Gastrocnemius medialis (tissue), 4 donors: Measurements from ENCODE around the gene SPINK8. TPM values are rescaled to one million over a fixed set of nuclear protein-coding genes. Genes with fewer than 3 reads are reported as not detected.
A peak's percentile ranks its signal among the peaks of the same experiment; 100 is the strongest.
"Not testable (repeated sequence)": the region's sequence is repeated elsewhere in the genome, so short reads cannot be mapped to it uniquely, and the experiment has no call there.

ENCODE experiments used
- ATAC-seq, 2 donors: fragments of 150-250 bp; one replicate each; pipeline ENCODE4 v1.9.1; 2016
- DNase-seq, 2 donors: peaks; one replicate each; pipeline ENCODE4 v3.0.0-alpha.2; 2019
- H3K27ac ChIP-seq, 4 donors: fragments of 200-600 bp; sonication (generic); 1 replicate in 1 of 4; 2 replicates in 3 of 4; pipeline ENCODE4 v1.5.1; 2016 to 2018; ENCODE audit warnings: mild to moderate bottlenecking in 2 of 4, moderate library complexity in 1 of 4
- H3K27me3 ChIP-seq, 3 donors: fragments of 200-600 bp; sonication (generic) in 2 of 3; 1 replicate in 1 of 3; 2 replicates in 2 of 3; pipeline versions ENCODE4 v1.5.1 to v1.6.0; 2016 to 2019; ENCODE audit warnings: mild to moderate bottlenecking in 1 of 3, moderate library complexity in 1 of 3
- H3K36me3 ChIP-seq, 2 donors: fragments of 200-600 bp; sonication (generic) in 1 of 2; one replicate each; pipeline ENCODE4 v1.5.1; 2017 to 2018
- H3K4me1 ChIP-seq, 2 donors: fragments of 200-600 bp; sonication (generic) in 1 of 2; one replicate each; pipeline ENCODE4 v1.5.1; 2016 to 2017; ENCODE audit warnings: mild to moderate bottlenecking in 2 of 2
- H3K4me3 ChIP-seq, 4 donors: fragments of 200-600 bp; sonication (generic) in 3 of 4; 1 replicate in 1 of 4; 2 replicates in 3 of 4; pipeline ENCODE4 v1.5.1; 2016 to 2019; ENCODE audit warnings: mild to moderate bottlenecking in 2 of 4
- H3K9me3 ChIP-seq, 3 donors: fragments of 200-600 bp; sonication (generic) in 2 of 3; 1 replicate in 1 of 3; 2 replicates in 2 of 3; pipeline ENCODE4 v1.5.1; 2016 to 2019
- CTCF ChIP-seq, 5 experiments: fragments of 450-650 bp in 3 of 5; fragments of 200-600 bp in 2 of 5; sonication (generic) in 2 of 5; IDR thresholded peaks in 4 of 5; conservative IDR thresholded peaks in 1 of 5; 1 replicate in 4 of 5; 2 replicates in 1 of 5; pipeline ENCODE4 v1.5.1; 2016 to 2019; ENCODE audit warnings: antibody characterized with exemption in 5 of 5, mild to moderate bottlenecking in 3 of 5, moderate library complexity in 3 of 5
- POLR2A ChIP-seq, 2 donors: fragments of 450-650 bp; IDR thresholded peaks; one replicate each; pipeline ENCODE4 v1.6.1; 2017; ENCODE audit warnings: antibody characterized with exemption in 2 of 2, mild to moderate bottlenecking in 2 of 2, moderate library complexity in 2 of 2
- in situ Hi-C, 4 donors: fragments of 200-750 bp; cut with MboI; loops; one replicate each; pipeline versions ENCODE4 v1.15.0 to v1.8.0; 2017; ENCODE audit warnings: low sequenced_read_pairs in 4 of 4
- intact Hi-C: fragments of 100-400 bp; cut with DNase I; formaldehyde crosslinking; loops from one replicate; pipeline ENCODE4 v1.15.1; 2023; ENCODE audit warnings: low total_unique reads
- total RNA-seq, 4 donors: library from RNA; depleted of rRNA; stranded (reverse); fragments of >200 nt; gene quantifications; one replicate each; pipeline versions ENCODE4 v1.1.0 to v1.2.3, GENCODE V29; 2016

Gene SPINK8
- total RNA-seq, 4 donors from 2014 or later, result not detected

DNA sequence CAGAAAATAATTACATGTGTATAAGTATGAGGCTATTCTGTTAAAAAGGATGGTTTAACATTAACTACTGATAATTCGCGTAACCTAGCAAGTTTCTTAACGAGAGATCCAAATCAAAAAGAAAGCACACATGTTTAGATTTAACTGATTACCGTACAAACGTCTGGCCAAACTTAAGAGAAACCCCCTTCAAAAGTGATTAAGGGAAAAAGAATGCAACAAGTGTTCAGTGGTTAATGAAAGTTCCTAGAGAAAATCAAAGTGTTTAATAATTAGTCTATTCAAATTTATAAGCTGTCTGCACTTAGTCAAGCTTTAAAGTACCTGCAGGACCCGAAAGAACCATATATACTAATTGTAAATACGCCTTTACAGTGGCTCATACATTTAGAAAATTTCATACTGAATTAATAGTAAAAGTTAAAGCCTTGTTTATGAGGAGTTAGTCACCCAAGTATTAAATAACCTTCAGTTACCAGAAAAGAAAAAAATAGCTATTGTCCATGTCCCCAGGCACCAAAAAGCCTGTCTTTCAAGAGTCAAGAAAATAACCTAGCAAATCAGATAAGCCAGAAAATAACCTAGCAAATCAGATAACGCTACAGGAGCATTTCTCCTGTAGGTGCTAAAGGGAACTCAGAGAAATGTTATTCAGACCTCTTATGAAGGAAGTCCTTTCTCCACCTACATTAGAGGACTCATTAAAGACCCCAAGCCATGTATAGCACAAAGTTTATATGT is 58.0 kb downstream of the SPINK8 start:
- DNase-seq, result no peak
- TF ChIP-seq POLR2A (IDR thresholded peaks at IDR 0.05) (no peak), CTCF (IDR thresholded peaks at IDR 0.05 in 4 of 5, conservative IDR thresholded peaks at IDR 0.05 in 1 of 5) (no peak)
- intact Hi-C loops, result no loop called here
- no peak for ATAC-seq
- Histone ChIP-seq H3K4me1 (no peaks in the 10 kb centered on the region), H3K9me3 (no peaks in the 10 kb centered on the region), H3K36me3 (no peaks in the 10 kb centered on the region), H3K27ac (no peak overlapping the region), H3K27me3 (no peaks in the 10 kb centered on the region), H3K4me3 (no peak overlapping the region)
- in situ Hi-C loops, result loop anchor here in 2 of 4 donors (10.0 kb wide), 1 partner anchor 159 kb away; the partner anchor contains the start of gene PLXNB1 (in 2 of the 2)

DNA sequence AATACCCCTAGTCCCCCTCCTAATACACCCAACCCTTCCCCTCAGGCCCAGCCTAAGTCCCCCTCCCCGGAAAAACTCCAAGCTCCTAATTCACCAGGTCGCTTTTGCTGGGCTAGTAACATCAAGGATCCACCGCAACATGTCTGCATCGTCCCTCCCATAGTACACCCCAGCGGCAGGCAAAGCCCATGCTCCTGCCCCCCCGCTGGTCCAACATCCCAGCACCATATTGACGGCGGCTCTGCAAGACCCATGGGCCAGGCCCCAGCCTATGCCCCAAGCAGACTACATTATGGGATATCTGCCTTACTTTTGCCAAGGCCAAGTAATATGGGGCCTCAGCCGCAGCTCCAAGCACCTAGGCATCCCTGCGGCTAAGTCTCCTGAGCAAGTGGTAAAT is 59.0 kb downstream of the SPINK8 start:
- Histone ChIP-seq H3K27ac (no peak overlapping the region), H3K27me3 (no peaks in the 10 kb centered on the region), H3K9me3 (no peaks in the 10 kb centered on the region), H3K4me3 (no peak overlapping the region), H3K4me1 (no peaks in the 10 kb centered on the region), H3K36me3 (no peaks in the 10 kb centered on the region)
- no peak for DNase-seq
- intact Hi-C loops, result no loop called here
- no peak for TF ChIP-seq POLR2A (IDR thresholded peaks at IDR 0.05)
- TF ChIP-seq CTCF (IDR thresholded peaks at IDR 0.05 in 4 of 5, conservative IDR thresholded peaks at IDR 0.05 in 1 of 5), result no peak
- in situ Hi-C loops, result loop anchor here (5.0 to 10.0 kb wide), 2 partner anchors 160 to 163 kb away; partner anchors contain the start of gene PLXNB1 (in 2 of the 4)
- ATAC-seq, result no peak

- TF ChIP-seq CTCF (IDR thresholded peaks at IDR 0.05 in 4 of 5, conservative IDR thresholded peaks at IDR 0.05 in 1 of 5) (peak; percentile 55 to 80 (median 67)), POLR2A (IDR thresholded peaks at IDR 0.05) (no peak)
- no peak overlapping the region for H3K4me3 ChIP-seq
- peaks cover 0 to 7% of the 10 kb centered on the region in 2 donors for H3K36me3 ChIP-seq
- in situ Hi-C loops, result loop anchor here (5.0 to 10.0 kb wide), 2 partner anchors 161 to 164 kb away; partner anchors contain the start of gene PLXNB1 (in 2 of the 4)
- no peaks in the 10 kb centered on the region for H3K27me3 ChIP-seq
- no peaks in the 10 kb centered on the region for H3K9me3 ChIP-seq
- no peak overlapping the region for H3K27ac ChIP-seq
- DNase-seq (peak; percentile 5 to 34), ATAC-seq (peak in 1 of 2 donors; percentile 66)
- intact Hi-C loops, result loop anchor here (1.0 kb wide), 1 partner anchor 163 kb away; no protein-coding TSS in a partner anchor
- H3K4me1 ChIP-seq, result no peaks in the 10 kb centered on the region
These were observed 59.8 kb downstream of the SPINK8 start for GRCh38 chr3:48273594-48274211.

DNA sequence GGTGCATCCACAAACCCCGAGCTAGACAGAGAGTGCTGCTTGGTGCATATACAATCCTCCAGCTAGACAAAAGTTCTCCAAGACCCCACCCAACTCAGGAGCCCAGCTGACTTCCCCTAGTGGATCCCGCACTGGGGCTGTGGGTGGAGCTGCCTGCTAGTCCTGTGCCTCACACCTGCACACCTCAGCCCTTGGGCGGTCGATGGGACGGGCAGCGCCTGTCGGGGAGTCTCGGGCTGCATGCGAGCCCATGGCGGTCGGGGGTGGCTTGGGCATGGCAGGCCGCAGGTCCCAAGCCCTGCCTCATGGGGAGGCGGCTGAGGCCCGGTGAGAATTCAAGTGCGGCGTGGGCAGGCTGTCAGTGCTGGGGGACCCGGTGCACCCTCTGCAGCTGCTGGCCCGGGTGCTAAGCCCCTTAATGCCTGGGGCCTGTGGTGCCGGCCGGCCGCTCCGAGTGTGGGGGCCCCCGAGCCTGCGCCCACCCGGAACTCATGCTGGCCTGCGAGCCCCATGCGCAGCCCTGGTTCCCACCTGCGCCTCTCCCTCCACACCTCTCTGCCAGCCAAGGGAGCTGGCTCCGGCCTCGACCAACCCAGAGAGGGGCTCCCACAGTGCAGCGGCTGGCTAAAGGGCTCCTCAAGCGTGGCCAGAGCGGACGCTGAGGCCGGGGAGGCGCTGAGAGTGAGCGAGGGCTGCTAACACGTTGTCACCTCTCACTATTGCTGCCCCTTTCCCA is 61.5 kb downstream of the SPINK8 start:
- intact Hi-C loops, result no loop called here

GRCh38 chr3:48271223-48271622 is 62.2 kb downstream of the SPINK8 start:
- intact Hi-C loops, H3K4me1 ChIP-seq, DNase-seq, ATAC-seq, H3K27me3 ChIP-seq, H3K4me3 ChIP-seq, H3K27ac ChIP-seq, H3K9me3 ChIP-seq: not testable (repeated sequence)
- peaks cover 0 to 20% of the 10 kb centered on the region in 2 donors for H3K36me3 ChIP-seq
- in situ Hi-C loops, result loop anchor here (5.0 to 10.0 kb wide), 2 partner anchors 164 to 166 kb away; partner anchors contain the start of gene PLXNB1 (in 2 of the 4)

More for the DNA sequence above, 61.5 kb downstream of the SPINK8 start:
- no peak for DNase-seq
- Histone ChIP-seq H3K4me1 (no peaks in the 10 kb centered on the region), H3K9me3 (no peaks in the 10 kb centered on the region), H3K27me3 (no peaks in the 10 kb centered on the region), H3K27ac (no peak overlapping the region), H3K36me3 (peaks cover 0 to 17% of the 10 kb centered on the region in 2 donors), H3K4me3 (no peak overlapping the region)
- in situ Hi-C loops, result loop anchor here (5.0 to 10.0 kb wide), 2 partner anchors 163 to 165 kb away; partner anchors contain the start of gene PLXNB1 (in 2 of the 4)
- no peak for ATAC-seq
- TF ChIP-seq POLR2A (IDR thresholded peaks at IDR 0.05) (no peak), CTCF (IDR thresholded peaks at IDR 0.05 in 4 of 5, conservative IDR thresholded peaks at IDR 0.05 in 1 of 5) (no peak)
